Smooth muscle cell (in vitro differentiated cells): Measurements from ENCODE around the gene VPS26B. TPM values are rescaled to one million over a fixed set of nuclear protein-coding genes. Genes with fewer than 3 reads are reported as not detected.

Experiments used
- DNase-seq: peaks from one replicate; lab custom pipeline; 2025; ENCODE audit not compliant: unreplicated experiment; lab: John Stamatoyannopoulos, UW
- H2AFZ ChIP-seq: fragments of 200-600 bp; sonication (generic); 2 replicates; pipeline ENCODE4 v1.6.0; 2016; ENCODE audit warnings: antibody characterized with exemption, low read depth, mild to moderate bottlenecking
- H3F3A ChIP-seq: fragments of 200-600 bp; sonication (generic); 2 replicates; pipeline ENCODE4 v1.6.0; 2017; ENCODE audit warnings: antibody characterized with exemption, low read depth
- H3K27ac ChIP-seq: fragments of 200-600 bp; sonication (generic); 2 replicates; pipeline ENCODE4 v1.5.1; 2016; ENCODE audit warnings: low read depth, mild to moderate bottlenecking
- H3K27me3 ChIP-seq: fragments of 200-600 bp; sonication (generic); 2 replicates; pipeline ENCODE4 v1.6.1; 2016; ENCODE audit warnings: low read depth, mild to moderate bottlenecking
- H3K36me3 ChIP-seq: fragments of 200-600 bp; sonication (generic); 2 replicates; pipeline ENCODE4 v1.5.1; 2016; ENCODE audit warnings: low read depth
- H3K4me1 ChIP-seq: fragments of 200-600 bp; sonication (generic); 2 replicates; pipeline ENCODE4 v1.5.1; 2016; ENCODE audit warnings: low read depth
- H3K4me2 ChIP-seq: fragments of 200-600 bp; sonication (generic); 2 replicates; pipeline ENCODE4 v1.6.0; 2016; ENCODE audit warnings: mild to moderate bottlenecking
- H3K4me3 ChIP-seq: fragments of 200-600 bp; sonication (generic); 2 replicates; pipeline ENCODE4 v1.5.1; 2016; ENCODE audit warnings: mild to moderate bottlenecking
- H3K79me2 ChIP-seq: fragments of 200-600 bp; sonication (generic); 2 replicates; pipeline ENCODE4 v1.6.0; 2016; ENCODE audit warnings: low read depth, mild to moderate bottlenecking
- H3K9ac ChIP-seq: fragments of 200-600 bp; sonication (generic); 2 replicates; pipeline ENCODE4 v1.6.0; 2016; ENCODE audit warnings: low read depth
- H3K9me3 ChIP-seq: fragments of 200-600 bp; sonication (generic); replicated peaks from 2 replicates; pipeline ENCODE4 v1.5.1; 2016; ENCODE audit warnings: low read depth
- H4K20me1 ChIP-seq: fragments of 200-600 bp; sonication (generic); 2 replicates; pipeline ENCODE4 v1.6.0; 2016; ENCODE audit warnings: low read depth
- CTCF ChIP-seq: fragments of 200-600 bp; sonication (generic); IDR thresholded peaks from 2 replicates; pipeline ENCODE4 v1.5.1; 2017; ENCODE audit warnings: borderline replicate concordance, mild to moderate bottlenecking, antibody characterized with exemption; ENCODE audit not compliant: insufficient read depth, poor library complexity, severe bottlenecking
- WGBS: methylation state at CpG from one replicate; pipeline ENCODE4 v1.1.7; 2016; ENCODE audit warnings: low lambda C conversion rate; 5-methylcytosine and 5-hydroxymethylcytosine counted together
- polyA plus RNA-seq: library from polyadenylated mRNA; unstranded; fragments of >200 nt; fragmentation: Nextera tagmentation; extraction: Ambion mirVana; gene quantifications from 2 replicates; pipeline ENCODE4 v1.2.1, GENCODE V29; 2016
- total RNA-seq: library from RNA; depleted of rRNA; stranded (reverse); fragments of >200 nt; gene quantifications from 2 replicates; pipeline ENCODE4 v1.2.3, GENCODE V29; 2014

Gene VPS26B
- total and polyA plus RNA-seq, 2 experiments from 2014 or later = 30.7 to 48.4 TPM

DNA sequence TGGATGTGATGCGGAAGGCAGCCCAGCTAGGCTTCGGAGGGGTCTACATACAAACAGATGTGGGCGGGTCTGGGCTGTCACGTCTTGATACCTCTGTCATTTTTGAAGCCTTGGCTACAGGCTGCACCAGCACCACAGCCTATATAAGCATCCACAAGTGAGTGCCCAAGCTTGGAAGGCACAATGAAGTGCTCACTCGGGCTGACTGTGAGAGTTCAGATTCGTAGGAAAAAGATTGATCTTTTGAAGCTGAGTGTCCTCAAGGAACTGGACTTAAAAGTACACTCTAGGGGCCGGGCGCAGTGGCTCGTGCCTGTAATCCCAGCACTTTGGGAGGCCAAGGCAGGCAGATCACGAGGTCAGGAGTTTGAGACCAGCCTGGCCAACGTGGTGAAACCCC lies 32.6 kb downstream of the VPS26B start:
- Histone ChIP-seq H3K9me3 (no peaks in the 10 kb centered on the region), H3K4me1 (peaks cover 13% of the 10 kb centered on the region), H3K27me3 (no peaks in the 10 kb centered on the region), H3K4me3 (no peak overlapping the region), H3F3A (no peaks in the 10 kb centered on the region), H3K9ac (no peak overlapping the region), H3K36me3 (no peaks in the 10 kb centered on the region), H3K79me2 (peaks cover 14% of the 10 kb centered on the region), H4K20me1 (no peaks in the 10 kb centered on the region), H2AFZ (no peak overlapping the region), H3K27ac (no peak overlapping the region), H3K4me2 (no peak overlapping the region)
- no peak for DNase-seq
- WGBS = 96% methylated on average over 11 of the region's 11 CpGs
- no peak for TF ChIP-seq CTCF

- no peak overlapping the region for H2AFZ ChIP-seq
- H3K27ac ChIP-seq = no peak overlapping the region
- no peak overlapping the region for H3K4me3 ChIP-seq
- peaks cover 8% of the 10 kb centered on the region for H3K4me1 ChIP-seq
- no peak overlapping the region for H3K9ac ChIP-seq
- DNase-seq = no peak
- H3F3A ChIP-seq = no peaks in the 10 kb centered on the region
- no peak overlapping the region for H3K4me2 ChIP-seq
- H3K9me3 ChIP-seq = no peaks in the 10 kb centered on the region
- no peaks in the 10 kb centered on the region for H3K27me3 ChIP-seq
- peaks cover 13% of the 10 kb centered on the region for H3K79me2 ChIP-seq
- H4K20me1 ChIP-seq = no peaks in the 10 kb centered on the region
- H3K36me3 ChIP-seq = no peaks in the 10 kb centered on the region
- no peak for TF ChIP-seq CTCF
- WGBS = 91% methylated on average over 4 of the region's 4 CpGs
These were observed 34.1 kb downstream of the VPS26B start for GRCh38 chr11:134258577-134258976.

- no peak for TF ChIP-seq CTCF
- no peaks in the 10 kb centered on the region for H3K4me1 ChIP-seq
- no peaks in the 10 kb centered on the region for H3F3A ChIP-seq
- no peak overlapping the region for H2AFZ ChIP-seq
- H4K20me1 ChIP-seq = no peaks in the 10 kb centered on the region
- H3K36me3 ChIP-seq = no peaks in the 10 kb centered on the region
- H3K4me3 ChIP-seq = no peak overlapping the region
- H3K27me3 ChIP-seq = no peaks in the 10 kb centered on the region
- no peak for DNase-seq
- H3K9me3 ChIP-seq = no peaks in the 10 kb centered on the region
- no peak overlapping the region for H3K9ac ChIP-seq
- no peak overlapping the region for H3K4me2 ChIP-seq
- H3K27ac ChIP-seq = no peak overlapping the region
- no peaks in the 10 kb centered on the region for H3K79me2 ChIP-seq
These were observed 36.0 kb downstream of the VPS26B start for GRCh38 chr11:134260503-134260902.

GRCh38 chr11:134260983-134261382 lies 36.5 kb downstream of the VPS26B start:
- Histone ChIP-seq H2AFZ (no peak overlapping the region), H3F3A (no peaks in the 10 kb centered on the region), H3K4me3 (no peak overlapping the region), H3K9me3 (no peaks in the 10 kb centered on the region), H3K27ac (no peak overlapping the region), H4K20me1 (no peaks in the 10 kb centered on the region), H3K9ac (no peak overlapping the region), H3K79me2 (no peaks in the 10 kb centered on the region), H3K27me3 (no peaks in the 10 kb centered on the region), H3K36me3 (no peaks in the 10 kb centered on the region), H3K4me2 (no peak overlapping the region), H3K4me1 (no peaks in the 10 kb centered on the region)
- no peak for TF ChIP-seq CTCF
- 94% methylated on average over 12 of the region's 16 CpGs for WGBS
- DNase-seq = no peak
